IPS-NIHi7 (cell line): Measurements from ENCODE around the gene FNIP1.
"Not testable (repeated sequence)": the region's sequence is repeated elsewhere in the genome, so short reads cannot be mapped to it uniquely, and the experiment has no call there.

ENCODE experiments used
- DNase-seq: peaks from one replicate; pipeline ENCODE4 v3.0.0; 2012; ENCODE audit warnings: mixed read lengths; ENCODE audit errors: extremely low spot score

The FNIP1 gene

DNA sequence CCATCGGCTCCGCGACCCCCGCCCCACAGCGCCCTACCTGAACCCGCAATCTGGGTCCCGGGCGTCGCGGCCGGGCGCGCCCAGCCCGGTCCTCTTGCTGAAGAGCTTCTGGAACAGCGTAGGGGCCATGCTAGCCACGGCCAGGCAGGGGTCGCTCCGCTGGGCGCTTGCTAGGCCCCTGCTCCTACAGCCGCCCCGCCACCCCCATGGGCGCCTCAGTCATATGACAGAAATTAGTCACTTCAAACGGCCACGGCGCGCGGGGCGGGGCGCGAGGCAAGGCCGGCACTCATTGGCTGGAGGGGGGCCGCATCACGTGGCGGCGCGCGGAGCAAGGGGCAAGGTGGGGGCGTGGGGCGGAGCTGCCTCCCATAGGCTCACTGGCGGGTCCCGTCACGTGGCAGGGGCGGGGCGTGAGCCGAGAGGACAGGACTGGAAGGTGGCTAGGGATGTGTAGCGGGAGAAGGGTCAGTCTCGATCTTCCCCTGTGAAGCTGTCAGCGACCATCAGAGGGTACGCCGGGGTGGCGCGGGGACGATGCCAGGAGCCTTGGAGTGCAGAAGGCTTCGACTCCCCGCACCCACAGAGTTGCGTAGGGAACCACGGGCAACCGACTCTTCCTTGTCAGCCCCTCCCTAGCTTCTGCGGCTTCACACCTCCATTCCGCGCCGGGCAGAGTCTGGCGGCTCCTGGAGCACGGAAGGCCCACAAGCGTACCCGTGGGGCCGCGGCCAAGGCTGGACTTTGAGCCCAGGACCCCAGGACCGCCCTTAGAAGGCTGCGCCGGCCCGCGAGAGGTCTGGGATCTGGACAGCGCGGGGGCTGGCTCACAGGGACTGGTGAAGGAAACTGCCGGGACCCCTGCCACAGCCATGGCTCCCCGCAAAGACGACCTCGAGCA, at the start of gene FNIP1:
FNIP1 (minus strand) TSS at position 225 of the 901 bp plus-strand sequence; CDS start at position 129, 96 bp downstream.
- peak; percentile 100 for DNase-seq

DNA sequence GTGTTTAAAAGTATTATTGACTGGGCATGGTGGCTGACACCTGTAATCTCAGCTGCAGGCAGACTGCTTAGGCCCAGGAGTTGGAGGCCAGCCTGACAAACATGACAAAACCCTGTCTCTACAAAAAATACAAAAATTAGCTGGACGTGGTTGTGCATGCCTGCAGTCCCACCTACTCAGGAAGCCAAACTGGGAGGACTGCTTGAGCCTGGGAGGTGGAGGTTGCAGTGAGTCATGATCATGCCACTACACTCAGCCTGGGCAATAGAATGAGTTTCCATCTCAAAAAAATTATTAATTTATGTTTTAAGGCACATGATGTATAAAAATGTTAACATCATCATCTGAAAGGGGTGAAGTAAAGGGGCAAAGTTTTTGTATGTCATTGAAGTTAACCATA, 49.7 kb upstream of the FNIP1 start:
- DNase-seq: no peak

DNA sequence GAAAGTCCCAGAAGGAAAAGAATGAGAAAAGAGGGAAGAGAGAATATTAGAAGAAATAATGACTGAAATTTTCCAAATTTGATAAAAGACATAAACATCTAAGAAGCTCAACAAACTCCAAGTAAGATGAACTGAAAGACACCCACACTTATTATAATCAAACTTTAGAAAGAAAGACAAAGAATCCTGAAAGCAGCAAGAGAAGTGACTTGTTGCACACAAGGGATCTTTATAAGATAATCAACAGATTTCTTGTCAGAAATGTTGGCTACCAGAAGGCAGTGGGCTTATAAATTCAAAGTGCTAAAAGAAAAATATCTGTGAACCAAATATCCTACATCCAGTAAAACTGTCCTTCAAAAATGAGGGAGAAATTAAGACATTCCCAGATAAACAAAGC, 49.0 kb upstream of the FNIP1 start:
- DNase-seq: no peak

DNA sequence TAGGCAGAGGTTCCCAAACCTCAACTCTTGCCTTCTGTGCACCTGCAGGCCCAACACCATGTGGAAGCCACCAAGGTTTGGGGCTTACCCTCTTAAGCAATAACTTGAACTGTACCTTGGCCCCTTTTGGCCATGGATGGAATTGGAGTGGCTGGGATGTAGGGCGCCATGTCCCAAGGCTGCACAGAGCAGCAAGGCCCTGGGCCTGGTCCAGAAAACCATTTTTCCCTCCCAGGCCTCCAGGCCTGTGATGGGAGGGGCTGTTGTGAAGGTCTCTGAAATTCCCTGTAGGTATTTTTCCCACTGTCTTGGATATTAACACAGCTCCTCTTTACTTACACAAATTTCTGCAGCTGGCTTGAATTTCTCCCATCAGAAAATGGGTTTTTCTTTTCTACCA, 46.2 kb upstream of the FNIP1 start:
- not testable (repeated sequence) for DNase-seq

DNA sequence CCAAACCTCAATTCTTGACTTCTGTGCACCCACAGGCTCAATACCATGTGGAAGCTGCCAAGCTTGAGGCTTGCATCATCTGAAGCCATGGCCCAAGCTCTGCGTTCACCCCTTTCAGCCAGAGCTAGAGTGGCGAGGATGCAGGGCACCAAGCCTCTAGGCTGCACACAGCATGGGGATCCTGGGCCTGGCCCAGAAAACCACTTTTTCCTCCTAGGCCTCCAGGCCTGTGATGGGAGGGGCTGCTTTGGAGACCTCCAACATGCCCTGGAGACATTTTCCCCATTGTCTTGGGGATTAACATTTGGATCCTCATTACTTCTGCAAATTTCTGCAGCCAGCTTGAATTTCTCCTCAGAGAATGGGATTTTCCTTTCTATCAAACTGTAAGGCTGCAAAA, 35.9 kb upstream of the FNIP1 start:
- DNase-seq: not testable (repeated sequence)

DNA sequence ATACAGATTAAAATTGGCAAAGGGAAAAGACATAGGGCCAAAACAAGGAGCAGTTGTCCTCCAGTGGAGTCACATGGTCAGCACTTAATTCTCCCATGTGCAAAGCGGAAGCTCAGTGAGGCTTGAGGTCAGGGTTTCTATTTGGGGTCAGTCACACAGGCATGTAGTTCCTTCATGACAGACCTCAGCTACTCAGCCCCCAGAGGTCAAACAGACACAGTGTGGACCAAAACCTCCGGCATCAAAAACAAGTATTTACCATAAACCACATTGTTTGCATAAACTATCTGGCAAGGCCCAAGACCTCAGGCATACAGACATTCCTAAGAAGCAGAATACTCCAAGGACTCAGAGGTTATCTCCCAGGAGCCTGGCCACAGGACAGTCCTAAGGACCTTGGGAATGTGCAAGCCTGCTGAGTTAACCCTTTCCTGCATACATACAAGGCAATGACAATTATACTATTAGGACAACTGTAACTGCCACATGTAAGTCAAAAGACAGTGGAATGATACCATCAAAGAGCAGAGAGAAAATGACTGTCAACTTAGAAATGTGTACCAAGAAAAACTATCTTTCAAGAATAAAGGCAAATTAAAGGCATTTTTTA, 28.7 kb upstream of the FNIP1 start:
- DNase-seq: peak; percentile 10

DNA sequence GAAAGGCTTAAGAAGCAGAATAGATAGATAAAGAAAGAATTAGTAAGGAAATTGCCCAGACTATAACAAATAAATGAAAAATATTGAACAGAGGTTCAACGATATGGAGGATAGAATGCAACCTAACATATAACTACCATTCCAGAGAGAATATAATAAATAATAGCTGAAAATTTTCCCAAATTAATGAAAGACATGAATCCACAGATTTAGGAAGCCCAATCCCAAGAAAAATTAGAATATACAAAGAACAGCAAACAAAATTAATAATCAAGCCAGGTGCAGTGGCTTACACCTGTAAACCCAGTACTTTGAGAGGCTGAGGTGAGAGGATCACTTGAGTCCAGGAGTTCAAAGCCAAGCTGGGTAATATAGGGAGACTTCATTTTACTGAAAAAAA, 27.8 kb upstream of the FNIP1 start:
- no peak for DNase-seq

DNA sequence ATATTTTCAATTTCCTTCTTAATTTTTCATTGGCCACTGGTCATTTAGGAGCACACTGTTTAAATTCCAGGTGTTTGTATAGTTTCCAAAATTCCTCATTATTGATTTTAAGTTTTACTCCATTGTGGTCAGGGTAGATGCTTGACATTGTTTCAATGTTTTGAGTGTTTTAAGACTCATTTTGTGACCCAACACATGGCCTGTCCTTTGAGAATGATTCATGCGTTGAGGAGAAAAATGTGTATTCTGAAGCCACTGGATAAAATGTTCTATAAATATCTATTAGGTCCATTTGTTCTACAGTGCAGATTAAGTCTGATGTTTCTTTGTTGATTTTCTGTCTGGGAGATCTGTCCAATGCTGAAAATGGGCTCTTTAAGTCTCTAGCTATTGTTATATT, 24.4 kb upstream of the FNIP1 start:
- no peak for DNase-seq

DNA sequence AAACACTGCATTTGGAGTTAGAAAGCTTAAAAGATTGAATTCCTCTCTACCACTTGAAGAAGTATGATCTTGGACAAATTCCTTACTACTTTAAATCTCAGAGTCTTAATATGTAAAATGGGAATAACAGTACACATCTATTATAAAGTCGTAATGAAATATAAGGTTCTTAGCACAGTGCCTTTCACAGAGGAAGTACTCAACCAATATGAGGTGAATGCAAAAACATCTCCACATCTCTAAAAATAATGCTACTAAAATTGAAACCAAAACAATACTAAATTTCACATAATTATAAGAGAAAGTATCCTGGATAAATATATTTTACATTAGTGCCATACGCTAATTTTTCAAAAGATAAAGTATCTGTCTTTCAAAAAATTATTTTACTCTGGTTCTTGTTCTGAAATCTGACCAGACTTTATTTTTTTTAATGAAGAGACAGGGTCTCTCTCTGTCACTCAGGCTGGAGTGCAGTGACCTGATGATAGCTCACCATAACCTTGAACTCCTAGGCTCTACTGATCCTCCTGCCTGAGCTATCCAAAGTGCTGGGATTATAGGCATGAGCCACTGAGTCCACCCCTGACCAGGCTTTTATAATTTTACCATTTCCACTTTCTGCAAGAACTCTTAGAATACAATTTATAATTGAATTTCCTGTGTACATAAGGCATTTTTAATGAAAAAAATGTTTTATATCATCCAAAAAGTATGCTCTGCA, 21.3 kb upstream of the FNIP1 start:
- DNase-seq: no peak

DNA sequence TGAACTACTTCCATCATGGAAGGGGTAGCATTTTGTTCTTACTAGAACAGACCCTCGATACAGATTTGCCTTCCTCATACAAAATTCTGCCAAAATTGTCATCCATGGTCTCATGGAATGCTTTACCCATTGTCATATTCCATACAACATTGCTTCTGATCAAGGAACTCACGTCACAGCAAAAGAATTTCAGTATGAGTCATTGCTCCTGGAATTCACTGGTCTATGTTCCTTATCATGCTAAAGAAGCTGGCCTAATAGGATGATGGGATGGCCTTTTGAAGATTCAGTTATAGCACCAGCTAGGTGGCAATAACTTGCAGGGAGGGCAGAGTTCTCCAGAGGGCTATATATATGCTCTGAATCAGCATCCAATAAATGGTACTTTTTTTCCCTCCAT, 18.2 kb upstream of the FNIP1 start:
- DNase-seq: peak; percentile 26

DNA sequence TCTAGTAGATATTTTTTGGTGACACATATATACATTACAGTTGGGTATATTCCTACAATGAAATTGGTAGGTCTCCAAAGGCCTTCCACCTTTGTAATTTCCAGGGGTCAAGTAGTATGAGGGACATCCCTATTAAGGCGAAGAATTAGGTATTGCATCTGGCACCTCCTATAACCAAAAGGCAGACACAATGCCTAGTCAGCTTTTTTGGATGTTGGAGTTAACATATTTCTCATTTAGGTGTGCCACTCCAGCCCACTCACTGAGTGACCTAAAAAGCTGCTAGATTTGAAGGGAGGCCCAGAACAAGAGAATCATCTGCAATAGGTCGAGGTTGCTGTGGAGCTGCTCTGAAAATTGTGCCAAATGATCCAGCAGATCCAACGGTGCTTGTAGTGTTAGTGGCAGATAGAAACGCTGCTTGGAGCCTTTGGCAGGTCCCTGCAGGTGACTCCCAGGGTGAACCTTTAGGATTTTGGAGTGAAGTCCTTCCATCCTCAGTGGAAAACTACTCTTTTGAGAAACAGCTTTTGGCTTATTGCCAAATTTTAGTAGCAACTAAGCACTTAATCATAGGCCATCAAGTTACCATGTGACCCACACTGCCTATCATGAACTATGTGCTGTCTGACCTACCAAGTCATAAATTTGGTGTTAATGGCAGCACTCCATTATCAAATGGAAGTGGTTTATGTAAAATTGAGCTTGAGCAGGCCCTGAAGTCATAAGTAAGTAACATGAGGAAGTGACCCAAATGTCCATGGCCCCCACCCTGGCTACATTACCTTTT, 15.7 kb upstream of the FNIP1 start:
- DNase-seq: no peak

DNA sequence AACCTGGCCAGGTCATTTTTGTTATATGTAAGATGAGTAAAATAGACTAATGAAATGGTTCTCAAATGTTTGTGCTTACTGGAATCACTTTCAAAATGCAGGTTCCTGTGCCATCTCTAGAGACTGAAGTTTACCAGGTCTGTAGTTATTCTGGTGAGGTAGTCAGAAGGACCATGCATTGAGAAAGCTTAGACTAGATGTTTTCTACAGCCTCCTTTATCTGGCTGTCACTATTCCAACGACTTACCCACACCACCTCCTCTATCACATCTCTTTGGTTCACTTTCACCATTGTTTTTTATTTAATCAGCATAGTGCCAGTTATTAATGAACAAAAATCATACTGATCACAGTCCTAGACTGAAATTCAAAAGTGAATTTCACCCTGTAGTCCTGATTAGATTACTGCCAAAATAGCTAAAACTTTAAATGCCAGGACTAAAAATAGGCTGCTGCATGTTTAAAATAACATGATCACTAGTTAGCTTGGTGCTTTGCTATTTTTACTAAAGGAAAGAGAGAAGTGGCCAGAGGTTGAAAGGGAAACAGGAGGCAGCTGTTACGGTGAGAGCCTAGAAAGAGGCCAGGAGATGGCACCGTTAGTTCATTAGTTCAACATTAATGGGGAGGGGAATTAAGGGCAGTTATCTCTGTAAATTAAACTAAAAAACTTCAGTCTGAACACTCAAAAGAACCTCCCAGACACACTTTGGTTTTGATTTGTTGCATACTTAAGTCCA, 13.9 kb upstream of the FNIP1 start:
- DNase-seq: peak; percentile 47

DNA sequence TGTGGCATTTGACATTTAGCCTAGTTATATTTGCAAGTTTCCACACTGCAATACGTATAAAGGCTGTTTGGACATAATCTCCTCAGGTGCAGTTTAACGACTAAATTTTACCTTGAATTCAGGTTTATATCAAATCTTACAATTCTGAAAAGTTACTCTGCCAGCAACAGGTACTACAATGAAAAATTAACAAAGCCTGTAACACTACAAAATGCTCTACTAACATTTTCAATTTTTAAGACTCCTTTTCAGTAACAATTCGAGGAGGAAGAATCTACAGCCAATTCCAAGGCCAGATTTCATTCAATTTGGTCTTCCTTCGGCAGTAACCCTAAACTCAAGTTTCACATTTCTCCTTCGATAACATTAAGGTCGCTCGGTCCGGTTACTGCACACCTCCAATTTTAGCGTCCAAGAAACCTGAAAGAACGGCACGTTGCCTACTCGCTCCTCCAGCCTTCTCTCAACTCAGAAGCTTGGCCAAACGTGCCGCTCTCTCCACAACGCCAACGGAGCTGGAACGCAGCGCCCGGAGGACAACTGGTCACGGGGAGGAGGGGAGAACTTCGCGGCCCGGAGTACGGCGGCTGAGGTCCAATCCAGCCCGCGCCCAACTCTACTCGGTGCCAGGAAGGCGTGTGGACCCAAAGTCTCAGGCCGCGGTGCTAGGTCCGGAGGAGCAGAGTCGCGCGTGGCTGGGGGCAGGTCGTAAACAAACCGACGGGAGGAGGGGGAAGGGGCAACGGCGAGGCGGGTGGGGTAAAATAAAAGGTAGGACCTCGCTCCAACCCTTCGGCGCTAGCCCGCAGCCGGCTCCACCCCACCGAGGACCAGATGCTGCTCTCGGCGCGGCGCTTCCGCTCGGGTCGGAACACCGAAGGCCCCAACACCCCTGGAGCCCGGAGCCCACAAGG, 681 bp downstream of the FNIP1 start:
- peak; percentile 46 for DNase-seq

DNA sequence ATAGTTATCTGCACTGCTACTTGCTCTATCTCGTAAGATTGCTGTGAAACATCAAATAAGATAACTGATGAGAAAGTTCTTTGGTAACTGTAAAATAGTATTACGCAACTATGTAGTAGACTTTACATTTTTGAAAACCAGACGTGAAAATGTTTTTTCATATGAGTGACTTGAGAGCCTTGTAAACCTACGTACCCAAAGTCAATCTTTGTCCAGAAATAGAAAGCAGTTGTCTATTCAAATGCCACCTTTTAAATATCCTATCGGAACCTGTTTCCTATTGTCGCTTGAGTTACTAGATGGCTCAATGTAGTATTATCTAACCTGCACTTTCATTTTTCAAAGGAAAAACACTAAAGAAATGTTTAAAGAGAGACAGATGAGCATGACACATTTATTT, 1.6 kb downstream of the FNIP1 start:
- DNase-seq: no peak

DNA sequence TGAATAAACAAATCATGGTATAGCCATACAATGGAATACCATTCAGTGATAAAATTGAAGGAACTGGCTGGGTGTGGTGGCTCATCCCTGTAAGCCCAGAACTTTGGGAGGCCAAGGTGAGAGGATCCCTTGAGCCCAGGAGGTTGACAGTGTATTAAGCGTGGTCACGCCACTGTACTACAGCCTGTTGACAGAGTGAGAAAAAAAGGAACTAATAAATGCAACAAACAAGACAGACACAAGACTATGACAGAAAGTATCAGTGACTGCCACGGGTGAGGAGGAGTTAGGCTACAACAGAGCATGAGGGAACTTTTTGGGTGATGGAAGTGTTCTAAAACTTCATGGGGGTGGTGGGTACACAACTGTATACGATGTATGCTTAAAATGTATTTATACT, 2.2 kb downstream of the FNIP1 start:
- DNase-seq: no peak

DNA sequence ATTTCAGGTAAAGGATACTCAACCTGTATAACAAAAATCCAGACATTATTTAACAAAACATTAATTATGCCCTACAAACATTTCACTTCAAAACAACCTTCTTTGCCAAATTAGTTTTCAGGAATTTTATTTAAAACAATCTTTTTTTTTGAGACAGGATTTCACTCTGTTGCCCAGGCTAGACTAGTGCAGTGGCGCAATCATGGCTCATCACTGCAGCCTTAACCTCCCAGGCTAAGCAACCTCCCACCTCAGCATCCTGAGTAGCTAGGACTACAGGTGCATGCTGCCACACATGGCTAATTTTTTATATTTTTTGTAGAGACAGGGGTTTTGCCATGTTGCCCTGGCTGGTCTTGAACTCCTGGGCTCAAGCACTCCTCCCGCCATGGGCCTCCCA, 3.9 kb downstream of the FNIP1 start:
- no peak for DNase-seq

DNA sequence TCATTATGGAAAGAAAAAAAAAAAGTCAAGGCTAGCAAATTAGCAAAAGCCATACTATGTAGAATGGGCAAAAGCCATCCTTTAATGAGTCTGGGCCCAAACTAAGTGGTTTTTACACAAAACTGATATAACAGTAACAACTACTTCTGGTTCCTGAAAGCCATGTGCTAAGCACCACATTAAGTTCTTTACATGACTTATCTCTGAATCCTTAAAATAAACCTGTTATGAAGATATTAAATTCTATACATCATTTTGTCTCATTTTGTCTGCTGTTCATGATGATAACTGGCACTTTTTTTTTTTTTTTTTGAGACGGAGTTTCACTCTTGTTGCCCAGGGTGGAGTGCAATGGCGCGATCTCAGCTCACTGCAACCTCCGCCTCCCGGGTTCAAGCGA, 5.0 kb downstream of the FNIP1 start:
- DNase-seq: no peak

DNA sequence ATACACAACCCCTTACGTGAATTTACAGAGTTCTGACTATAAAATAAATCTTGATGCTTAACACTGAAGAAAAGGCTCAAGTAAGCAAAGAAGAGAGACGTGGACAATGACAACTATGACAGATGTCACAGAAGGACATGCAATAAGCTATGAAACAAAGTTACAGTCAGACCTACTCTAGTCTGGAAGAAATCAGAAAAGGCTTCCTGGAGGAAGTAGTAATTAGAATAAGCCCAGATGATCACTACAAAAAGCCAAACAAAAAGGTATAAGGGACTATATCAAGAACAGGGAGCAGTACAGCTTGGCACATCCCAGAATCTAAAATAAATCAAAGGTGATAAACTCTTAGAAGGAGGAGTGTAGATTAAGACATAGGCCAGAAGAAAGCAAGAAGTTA, 6.3 kb downstream of the FNIP1 start:
- no peak for DNase-seq

DNA sequence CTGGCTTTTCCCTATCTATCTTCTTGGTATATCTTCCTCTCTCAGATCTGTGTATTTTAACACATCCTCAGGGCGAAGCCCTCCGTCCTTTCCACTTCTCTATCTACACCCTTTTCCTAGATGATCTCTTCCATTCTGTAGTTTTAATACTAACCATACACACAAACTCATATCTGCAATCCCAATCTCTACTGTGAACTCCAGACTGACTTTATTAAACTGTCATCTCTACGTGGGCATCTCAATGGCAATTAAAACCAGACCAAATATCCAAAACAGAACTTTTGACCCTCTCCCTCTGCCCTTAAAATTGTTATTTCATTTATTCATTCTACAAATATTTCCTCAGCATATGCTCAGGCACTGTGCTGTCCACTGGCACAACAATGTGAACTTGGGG, 7.1 kb downstream of the FNIP1 start:
- no peak for DNase-seq

DNA sequence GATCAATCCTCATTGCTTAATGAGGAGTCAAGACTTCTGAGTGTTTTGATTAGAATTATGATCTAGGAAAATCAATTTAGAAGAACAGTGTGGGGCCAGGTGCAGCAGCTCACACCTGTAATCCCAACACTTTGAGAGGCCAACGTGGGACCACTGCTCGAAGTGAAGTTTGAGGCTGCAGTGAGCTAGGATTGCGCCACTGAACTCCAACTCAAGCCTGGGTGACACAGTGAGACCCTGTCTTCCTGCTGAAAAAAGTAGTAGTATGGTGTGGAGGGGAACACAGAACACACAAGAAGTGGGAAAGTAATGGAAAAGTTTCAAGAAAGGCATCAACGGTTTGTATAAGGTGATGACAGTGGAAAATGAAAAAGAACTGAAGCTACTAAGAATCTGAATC, 9.1 kb downstream of the FNIP1 start:
- DNase-seq: no peak
